PC-9 (cell line): ENCODE data around the gene CLEC16A. TPM values are rescaled to one million over a fixed set of nuclear protein-coding genes. Genes with fewer than 3 reads are reported as not detected.
"Not testable (repeated sequence)": the region's sequence is repeated elsewhere in the genome, so short reads cannot be mapped to it uniquely, and the experiment has no call there.

ENCODE experiments used
- BruUV-seq: library from RNA; stranded (reverse); fragments of 400-500 nt; replicated peaks from 2 replicates; lab custom pipeline; 2021; lab: Mats Ljungman, UMichigan
- CTCF ChIA-PET: fragments of 300-600 bp; sonication (Branson Sonifier 250); formaldehyde crosslinking; loops from one replicate; lab custom pipeline; 2022; ENCODE audit warnings: antibody characterized with exemption; lab: Charles Lee
- POLR2A ChIA-PET: fragments of 300-600 bp; sonication (Branson Sonifier 250); formaldehyde crosslinking; loops from one replicate; lab custom pipeline; 2022; ENCODE audit warnings: antibody characterized with exemption; ENCODE audit not compliant: unreplicated experiment; lab: Charles Lee
- DNase-seq, 2 experiments: peaks; one replicate each; pipeline versions ENCODE4 v3.0.0 to v3.0.0-alpha.2; 2015 to 2022; ENCODE audit warnings: mixed read lengths in 1 of 2
- H2AFZ ChIP-seq: fragments of 200-600 bp; sonication (generic); 2 replicates; pipeline ENCODE4 v1.8.1; 2017; ENCODE audit warnings: antibody characterized with exemption
- H3F3A ChIP-seq: fragments of 200-600 bp; sonication (generic); 2 replicates; pipeline ENCODE4 v1.8.1; 2017; ENCODE audit warnings: antibody characterized with exemption, mild to moderate bottlenecking, low read depth; ENCODE audit not compliant: insufficient read depth
- H3K27ac ChIP-seq: fragments of 200-600 bp; sonication (generic); 2 replicates; pipeline ENCODE4 v1.6.1; 2016; ENCODE audit warnings: mixed run types
- H3K27me3 ChIP-seq: fragments of 200-600 bp; sonication (generic); 2 replicates; pipeline ENCODE4 v1.6.1; 2016; ENCODE audit warnings: low read depth, mixed run types; ENCODE audit not compliant: insufficient read depth
- H3K36me3 ChIP-seq: fragments of 200-600 bp; sonication (generic); 2 replicates; pipeline ENCODE4 v1.6.1; 2016; ENCODE audit warnings: low read depth, mixed run types
- H3K4me1 ChIP-seq: fragments of 200-600 bp; sonication (generic); replicated peaks from 2 replicates; pipeline ENCODE4 v1.6.1; 2016; ENCODE audit warnings: mixed run types; ENCODE audit not compliant: insufficient read depth
- H3K4me2 ChIP-seq: fragments of 200-600 bp; sonication (generic); 2 replicates; pipeline ENCODE4 v1.6.1; 2017; ENCODE audit warnings: mixed run types
- H3K4me3 ChIP-seq: fragments of 200-600 bp; sonication (generic); 2 replicates; pipeline ENCODE4 v1.6.1; 2016; ENCODE audit warnings: mixed run types
- H3K79me2 ChIP-seq: fragments of 200-600 bp; sonication (generic); 2 replicates; pipeline ENCODE4 v1.6.1; 2017; ENCODE audit warnings: low read depth, mixed run types
- H3K9me2 ChIP-seq: fragments of 200-600 bp; sonication (generic); 2 replicates; pipeline ENCODE4 v1.8.1; 2017; ENCODE audit warnings: mild to moderate bottlenecking; ENCODE audit not compliant: insufficient read depth
- H3K9me3 ChIP-seq: fragments of 200-600 bp; sonication (generic); 2 replicates; pipeline ENCODE4 v1.8.1; 2016; ENCODE audit warnings: low read depth; ENCODE audit not compliant: insufficient read depth
- H4K20me1 ChIP-seq: fragments of 200-600 bp; sonication (generic); 2 replicates; pipeline ENCODE4 v1.8.1; 2017; ENCODE audit not compliant: insufficient read depth
- CTCF ChIP-seq: fragments of 200-600 bp; sonication (generic); conservative IDR thresholded peaks from 2 replicates; pipeline ENCODE4 v1.6.1; 2017; ENCODE audit warnings: mixed run types, antibody characterized with exemption, mild to moderate bottlenecking, moderate library complexity
- EZH2 ChIP-seq: fragments of 200-600 bp; sonication (generic); IDR thresholded peaks from 2 replicates; pipeline ENCODE4 v1.8.0; 2017; ENCODE audit warnings: antibody characterized with exemption, low read depth
- intact Hi-C: fragments of 100-400 bp; cut with micrococcal nuclease; formaldehyde crosslinking; loops from one replicate; pipeline ENCODE4 v1.10.0; 2022; ENCODE audit not compliant: unreplicated experiment
- total RNA-seq: library from RNA; stranded (reverse); gene quantifications from 2 replicates; pipeline ENCODE4 v1.2.3, GENCODE V29; 2021

CLEC16A gene
- total RNA-seq, 1 experiment from 2014 or later: 34.9 TPM

DNA sequence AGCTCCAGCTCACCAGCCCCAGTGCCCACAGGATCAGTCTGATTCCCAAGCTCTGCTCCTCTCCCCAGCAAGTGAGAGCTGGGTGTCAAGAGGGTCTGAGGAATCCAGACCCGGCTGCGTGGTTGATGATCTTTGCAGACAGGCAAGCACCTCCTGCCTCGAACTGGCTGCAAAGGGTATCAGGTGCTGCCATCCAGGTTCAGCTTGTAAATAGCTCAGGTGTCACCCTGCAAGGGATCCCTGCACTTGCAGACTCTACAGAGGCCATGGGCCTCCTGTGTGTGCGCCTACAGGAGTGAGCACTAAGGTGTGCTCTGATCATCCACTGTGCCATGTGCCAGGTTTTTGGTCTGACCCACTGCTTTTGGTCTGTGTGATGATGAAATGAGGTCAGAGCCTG lies 18.3 kb upstream of the CLEC16A start:
- DNase-seq: no peak
- TF ChIP-seq EZH2 (no peak), CTCF (no peak)
- H3K27ac ChIP-seq: no peak overlapping the region
- no peaks in the 10 kb centered on the region for H3K9me2 ChIP-seq
- no peak overlapping the region for H3K4me2 ChIP-seq
- no peaks in the 10 kb centered on the region for H3K79me2 ChIP-seq
- ChIA-PET POLR2A (no interaction called here), CTCF (no interaction called here)
- intact Hi-C loops: no loop called here
- no peak overlapping the region for H2AFZ ChIP-seq
- H4K20me1 ChIP-seq: no peaks in the 10 kb centered on the region
- H3K4me1 ChIP-seq: no peaks in the 10 kb centered on the region
- no peaks in the 10 kb centered on the region for H3F3A ChIP-seq
- no peaks in the 10 kb centered on the region for H3K27me3 ChIP-seq
- BruUV-seq: no TSS peak
- H3K36me3 ChIP-seq: peaks cover 5% of the 10 kb centered on the region; the same call in 1 of the 2 replicates
- no peak overlapping the region for H3K4me3 ChIP-seq
- H3K9me3 ChIP-seq: no peaks in the 10 kb centered on the region

- CTCF ChIA-PET: no interaction called here
- no peak for DNase-seq
Observed at GRCh38 chr16:10926867-10927266, 17.5 kb upstream of the CLEC16A start.

DNA sequence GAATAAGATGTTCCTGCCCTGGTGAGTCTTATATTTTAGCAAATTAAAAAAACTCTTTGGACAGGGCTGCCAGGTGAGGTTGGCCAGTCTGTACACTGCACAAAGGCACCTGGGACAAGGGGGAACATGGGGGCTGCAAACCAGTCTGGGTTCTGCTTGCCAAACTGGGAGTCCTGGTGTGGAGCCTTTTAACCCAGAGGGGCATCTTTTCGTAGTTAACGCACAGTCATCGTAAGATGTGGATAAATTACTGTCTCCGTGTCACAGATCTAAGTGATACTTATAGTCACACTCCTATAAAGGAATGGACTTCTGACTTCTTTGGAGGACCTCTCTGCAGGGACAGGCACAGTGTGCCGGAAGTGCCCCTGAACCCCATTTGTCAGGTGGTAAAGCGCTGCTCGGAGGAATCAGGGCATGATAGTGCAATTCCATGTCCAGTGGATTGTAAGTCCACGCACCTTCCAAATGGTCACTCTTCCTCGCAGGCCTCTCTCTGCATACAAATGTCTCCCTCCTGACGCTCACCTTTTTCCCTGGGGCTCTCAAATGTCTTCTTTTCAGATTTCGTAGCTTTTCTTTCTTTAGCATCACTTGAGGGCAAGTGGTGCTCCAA lies 16.8 kb upstream of the CLEC16A start:
- Histone ChIP-seq H3F3A (no peaks in the 10 kb centered on the region), H3K4me2 (no peak overlapping the region), H3K27me3 (no peaks in the 10 kb centered on the region), H3K4me3 (no peak overlapping the region), H3K9me2 (no peaks in the 10 kb centered on the region), H2AFZ (no peak overlapping the region), H4K20me1 (peaks cover 4% of the 10 kb centered on the region; the same call in 1 of the 2 replicates), H3K9me3 (no peaks in the 10 kb centered on the region), H3K79me2 (no peaks in the 10 kb centered on the region), H3K4me1 (no peaks in the 10 kb centered on the region), H3K27ac (no peak overlapping the region), H3K36me3 (peaks cover 5% of the 10 kb centered on the region; the same call in 1 of the 2 replicates)
- CTCF ChIA-PET: no interaction called here
- intact Hi-C loops: no loop called here
- no TSS peak for BruUV-seq
- DNase-seq: no peak
- POLR2A ChIA-PET: no interaction called here
- TF ChIP-seq CTCF (no peak), EZH2 (no peak)

More at GRCh38 chr16:10926867-10927266, 17.5 kb upstream of the CLEC16A start:
- H2AFZ ChIP-seq: no peak overlapping the region
- BruUV-seq: no TSS peak
- H3K27ac ChIP-seq: no peak overlapping the region
- H3K27me3 ChIP-seq: no peaks in the 10 kb centered on the region
- H3K4me2 ChIP-seq: no peak overlapping the region
- no peaks in the 10 kb centered on the region for H3K9me3 ChIP-seq
- no peaks in the 10 kb centered on the region for H3F3A ChIP-seq
- no peaks in the 10 kb centered on the region for H3K9me2 ChIP-seq
- H3K4me3 ChIP-seq: no peak overlapping the region
- no peaks in the 10 kb centered on the region for H3K79me2 ChIP-seq
- TF ChIP-seq EZH2: no peak
- H4K20me1 ChIP-seq: no peaks in the 10 kb centered on the region; the same call in 1 of the 2 replicates
- POLR2A ChIA-PET: no interaction called here
- H3K4me1 ChIP-seq: no peaks in the 10 kb centered on the region
- intact Hi-C loops: no loop called here
- H3K36me3 ChIP-seq: peaks cover 5% of the 10 kb centered on the region; the same call in 1 of the 2 replicates

- DNase-seq, H3K27ac ChIP-seq, POLR2A ChIA-PET, H3K4me2 ChIP-seq, intact Hi-C loops, H3K9me3 ChIP-seq, H3K4me1 ChIP-seq, H3K36me3 ChIP-seq, H2AFZ ChIP-seq, H3K9me2 ChIP-seq, H3K79me2 ChIP-seq, H3K27me3 ChIP-seq, H3F3A ChIP-seq, H3K4me3 ChIP-seq, CTCF ChIA-PET, BruUV-seq: not testable (repeated sequence)
- peaks cover 14% of the 10 kb centered on the region; the same call in 1 of the 2 replicates for H4K20me1 ChIP-seq
Observed at GRCh38 chr16:10929097-10929496, 15.3 kb upstream of the CLEC16A start.
